Measurements from ENCODE around the gene PRKAR2A.
"Not testable (repeated sequence)": the region's sequence is repeated elsewhere in the genome, so short reads cannot be mapped to it uniquely, and the experiment has no call there.

The PRKAR2A gene

GRCh38 chr3:48778565-48778964 lies 69.1 kb downstream of the PRKAR2A start:
- not testable (repeated sequence) for DNase-seq (ENCODE audit: low read depth in 2 of 2)

GRCh38 chr3:48776854-48777253 lies 70.8 kb downstream of the PRKAR2A start:
- no peak for DNase-seq (ENCODE audit: low read depth in 2 of 2)

DNA sequence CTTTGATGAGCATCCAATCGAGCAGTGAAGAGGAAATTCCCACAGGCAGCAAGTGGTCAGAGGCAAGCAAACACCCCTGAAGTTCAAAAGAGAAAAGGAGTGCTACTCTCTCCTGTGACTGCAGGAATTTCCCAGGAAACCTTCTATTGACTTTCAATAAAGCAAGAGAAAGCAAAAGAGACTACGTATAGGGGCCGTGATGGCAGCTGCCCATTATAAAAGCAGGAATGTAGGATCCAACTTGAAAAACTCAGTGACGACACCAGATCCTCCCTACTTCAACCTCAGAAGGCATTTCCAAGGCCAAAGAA lies 77.5 kb downstream of the PRKAR2A start:
- DNase-seq (ENCODE audit: low read depth in 2 of 2), result no peak

GRCh38 chr3:48765376-48765775 lies 82.3 kb downstream of the PRKAR2A start:
- DNase-seq (ENCODE audit: low read depth in 2 of 2), result no peak

DNA sequence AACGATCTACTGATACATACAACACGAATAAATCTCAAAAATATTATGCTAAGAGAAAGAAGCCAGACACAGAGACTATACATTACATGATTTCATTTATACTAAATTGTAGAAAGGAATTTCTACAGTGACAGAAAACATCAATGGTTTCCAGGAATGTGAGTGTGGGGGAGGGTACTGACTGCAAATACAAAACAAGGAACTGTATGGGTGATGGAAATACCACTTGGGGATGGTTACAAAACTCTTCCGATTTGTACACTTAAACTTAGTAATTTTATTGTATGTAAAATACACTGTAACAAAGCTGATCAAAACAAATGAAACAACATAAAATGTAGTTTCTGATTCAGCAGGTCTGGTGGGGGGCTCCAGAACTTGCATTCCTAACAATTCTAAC lies 84.9 kb downstream of the PRKAR2A start:
- DNase-seq (ENCODE audit: low read depth in 2 of 2), result no peak

DNA sequence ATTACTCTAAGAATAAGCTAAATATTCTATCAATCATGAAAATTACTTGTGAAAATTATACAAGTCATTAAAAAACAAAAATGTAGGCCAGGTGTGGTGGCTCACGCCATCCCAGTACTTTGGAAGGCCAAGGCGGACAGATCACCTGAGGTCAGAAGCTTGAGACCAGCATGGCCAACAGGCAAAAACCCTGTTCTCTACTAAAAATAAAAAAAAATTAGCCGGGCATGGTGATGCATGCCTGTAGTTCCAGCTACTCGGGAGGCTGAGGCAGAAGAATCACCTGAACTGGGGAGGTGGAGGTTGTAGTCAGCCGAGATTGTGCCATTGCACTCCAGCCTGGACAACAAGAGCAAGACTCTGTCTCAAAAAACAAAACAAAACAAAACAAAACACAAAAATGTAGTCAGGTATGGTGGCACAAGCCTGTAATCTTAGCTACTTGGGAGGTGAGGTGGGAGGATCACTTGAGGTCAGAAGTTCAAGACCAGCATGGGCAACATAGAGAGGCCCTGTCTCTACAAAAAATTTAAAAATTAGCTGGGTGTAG lies 87.6 kb downstream of the PRKAR2A start:
- not testable (repeated sequence) for DNase-seq (ENCODE audit: low read depth in 2 of 2)

GRCh38 chr3:48759531-48759930 lies 88.1 kb downstream of the PRKAR2A start:
- not testable (repeated sequence) for DNase-seq (ENCODE audit: low read depth in 2 of 2)

DNA sequence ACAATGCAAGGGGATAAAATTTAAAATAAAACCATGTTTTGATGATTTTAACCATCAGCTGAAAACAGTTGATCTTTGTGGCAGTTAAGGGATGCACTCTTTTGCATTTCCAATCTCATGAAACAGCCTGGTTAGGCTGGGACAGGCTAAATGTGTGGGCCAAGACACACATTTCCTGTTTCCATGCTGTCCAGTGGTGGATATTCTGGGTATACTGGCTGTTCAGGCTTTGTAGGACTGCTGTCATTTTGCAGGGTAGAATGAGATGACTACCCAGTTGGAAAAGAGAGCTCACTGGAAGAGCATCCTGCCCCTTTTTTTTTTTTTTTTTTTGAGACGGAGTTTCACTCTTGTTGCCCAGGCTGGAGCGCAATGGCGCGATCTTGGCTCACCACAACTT lies 88.6 kb downstream of the PRKAR2A start:
- DNase-seq (ENCODE audit: low read depth in 2 of 2), result no peak

DNA sequence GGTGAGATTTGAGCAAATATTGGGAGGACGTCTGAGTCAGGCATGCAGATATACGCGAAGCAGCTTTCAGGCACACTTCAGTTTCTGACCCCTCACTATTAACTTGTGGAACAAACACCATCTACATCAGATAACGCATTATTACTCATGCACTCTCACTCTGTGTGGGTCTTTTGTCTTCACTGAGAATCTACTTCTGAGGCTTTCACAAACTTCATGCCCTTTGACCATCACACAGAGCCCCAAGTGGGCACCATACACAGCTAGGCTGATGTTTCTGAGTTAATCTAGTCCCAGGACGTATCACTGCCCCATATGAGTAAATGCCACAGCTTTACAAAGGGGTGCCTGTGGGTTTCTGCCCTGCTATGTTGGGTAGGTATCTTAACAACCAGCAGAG lies 91.0 kb downstream of the PRKAR2A start:
- DNase-seq (ENCODE audit: low read depth in 2 of 2), result no peak

DNA sequence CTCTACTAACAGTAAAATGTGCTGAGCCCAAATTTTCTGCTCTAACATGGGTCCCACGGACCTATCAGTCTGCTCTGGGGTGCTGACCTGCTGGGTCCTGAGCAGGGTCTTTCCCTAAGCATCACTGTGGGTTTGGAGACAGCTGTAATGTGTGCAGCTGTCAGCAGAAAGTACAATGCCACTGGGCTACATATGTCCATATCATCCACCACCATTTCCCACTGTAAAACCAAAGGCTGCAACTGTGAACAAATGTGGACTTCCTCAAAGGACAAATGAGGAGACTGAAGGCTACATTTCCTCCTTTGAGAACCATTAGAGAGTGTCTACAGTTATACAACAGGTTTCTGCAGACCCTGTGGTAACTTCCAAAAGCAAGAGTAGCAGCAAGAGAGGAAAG lies 96.8 kb downstream of the PRKAR2A start:
- no peak for DNase-seq (ENCODE audit: low read depth in 2 of 2)

GRCh38 chr3:48748754-48749153 lies 98.9 kb downstream of the PRKAR2A start:
- no peak for DNase-seq (ENCODE audit: low read depth in 2 of 2)

DNA sequence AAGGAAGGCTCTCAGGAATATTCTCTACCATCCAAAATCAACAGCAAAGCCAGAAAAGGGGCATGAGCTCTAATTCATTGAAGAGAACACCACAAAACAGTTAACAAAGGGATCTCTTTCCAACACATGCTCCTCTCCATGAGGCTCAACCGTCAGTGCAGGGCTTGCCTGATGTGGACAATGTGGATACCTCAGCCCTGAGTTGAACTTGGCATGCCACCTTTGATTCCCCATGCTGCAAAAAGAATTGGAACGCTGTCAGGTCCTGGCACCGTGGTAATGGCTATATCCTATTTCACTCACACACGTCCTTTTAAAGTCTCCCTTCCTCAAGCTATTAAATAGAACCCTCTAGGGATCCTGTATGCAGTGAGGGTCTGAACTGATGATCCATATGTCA lies 100.0 kb downstream of the PRKAR2A start:
- DNase-seq (ENCODE audit: low read depth in 2 of 2), result no peak

DNA sequence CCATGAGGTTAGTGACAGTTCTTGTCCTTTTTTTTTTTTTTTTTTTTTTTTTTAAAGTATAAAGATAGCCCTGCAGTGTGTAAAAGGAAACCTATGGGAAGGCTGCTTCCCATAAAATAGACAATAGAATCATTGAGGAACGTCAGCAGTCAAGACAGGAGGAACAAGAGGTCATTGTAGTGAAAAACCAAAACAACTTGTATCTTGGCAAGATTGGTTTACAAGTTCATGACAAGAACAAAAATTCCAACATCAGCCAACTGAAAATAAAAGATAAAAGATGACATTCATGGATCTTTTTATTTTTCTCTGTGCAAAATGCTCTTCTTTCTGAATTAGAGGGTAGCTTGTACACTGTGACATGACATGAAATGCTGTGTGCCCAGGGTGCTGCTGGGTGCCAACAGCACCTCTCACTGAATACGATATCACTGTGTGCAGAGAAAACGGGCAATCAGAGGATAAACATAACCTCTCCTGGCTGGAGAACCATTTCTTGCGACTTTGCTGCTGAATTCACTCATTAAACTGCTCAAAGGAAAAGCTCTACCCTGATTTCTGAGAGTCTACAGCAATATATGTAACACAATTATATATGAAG lies 100.6 kb downstream of the PRKAR2A start:
- DNase-seq (ENCODE audit: low read depth in 2 of 2), result no peak

DNA sequence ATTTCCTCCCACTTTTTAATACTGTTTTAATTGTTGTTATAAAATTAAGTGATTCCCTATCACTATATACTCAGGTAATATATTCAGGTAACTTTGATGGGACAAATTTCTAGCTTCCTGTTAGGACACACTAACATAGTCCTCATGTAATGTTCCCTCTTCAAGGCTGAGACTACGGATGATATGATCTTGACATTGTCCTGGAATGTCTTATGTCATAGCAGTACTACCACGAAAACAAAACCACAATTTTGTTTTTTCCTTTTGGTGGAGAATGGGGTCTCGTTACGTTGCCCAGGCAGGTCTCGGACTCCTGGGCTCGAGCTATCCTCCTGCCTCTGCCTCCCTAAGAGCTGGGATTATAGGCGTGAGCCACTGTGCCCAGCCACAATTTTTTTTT lies 103.9 kb downstream of the PRKAR2A start:
- DNase-seq (ENCODE audit: low read depth in 2 of 2), result no peak

DNA sequence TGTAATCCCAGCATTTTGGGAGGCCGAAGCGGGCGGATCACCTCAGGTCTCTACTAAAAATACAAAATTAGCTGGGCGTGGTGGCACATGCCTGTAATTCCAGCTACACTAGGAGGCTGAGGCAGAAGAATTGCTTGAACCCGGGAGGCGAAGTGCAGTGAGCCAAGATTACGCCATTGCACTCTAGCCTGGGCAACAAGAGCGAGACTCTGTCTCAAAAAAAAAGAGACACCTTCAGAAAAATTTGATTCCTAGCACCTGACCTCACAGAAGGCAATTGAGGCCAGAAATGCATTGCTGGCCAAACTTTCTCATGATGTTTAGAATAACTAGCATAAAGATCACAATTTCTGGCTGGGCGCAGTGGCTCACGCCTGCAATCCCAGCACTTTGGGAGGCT lies 106.4 kb downstream of the PRKAR2A start:
- not testable (repeated sequence) for DNase-seq (ENCODE audit: low read depth in 2 of 2)

- peak in 1 of 2 donors; percentile 6 for DNase-seq (ENCODE audit: low read depth in 2 of 2)
Observed at GRCh38 chr3:48739955-48740823, 107.5 kb downstream of the PRKAR2A start.

DNA sequence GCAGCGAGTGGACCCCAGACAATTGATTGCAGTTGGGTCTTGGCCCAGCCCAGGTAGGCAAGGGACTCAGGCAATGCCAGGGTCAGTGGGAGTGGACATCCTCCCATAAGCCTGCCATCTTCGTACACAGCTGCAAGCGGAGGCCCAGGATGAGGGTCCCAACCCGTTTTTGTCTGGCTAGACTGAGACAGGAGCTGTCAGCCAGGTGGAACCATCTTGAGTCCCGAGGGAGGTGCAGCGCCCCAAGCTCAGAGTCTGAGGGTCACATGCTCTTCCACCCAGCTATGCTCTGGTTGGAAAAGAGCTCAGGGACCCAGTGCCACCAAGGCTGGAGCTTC lies 108.1 kb downstream of the PRKAR2A start:
- no peak for DNase-seq (ENCODE audit: low read depth in 2 of 2)

DNA sequence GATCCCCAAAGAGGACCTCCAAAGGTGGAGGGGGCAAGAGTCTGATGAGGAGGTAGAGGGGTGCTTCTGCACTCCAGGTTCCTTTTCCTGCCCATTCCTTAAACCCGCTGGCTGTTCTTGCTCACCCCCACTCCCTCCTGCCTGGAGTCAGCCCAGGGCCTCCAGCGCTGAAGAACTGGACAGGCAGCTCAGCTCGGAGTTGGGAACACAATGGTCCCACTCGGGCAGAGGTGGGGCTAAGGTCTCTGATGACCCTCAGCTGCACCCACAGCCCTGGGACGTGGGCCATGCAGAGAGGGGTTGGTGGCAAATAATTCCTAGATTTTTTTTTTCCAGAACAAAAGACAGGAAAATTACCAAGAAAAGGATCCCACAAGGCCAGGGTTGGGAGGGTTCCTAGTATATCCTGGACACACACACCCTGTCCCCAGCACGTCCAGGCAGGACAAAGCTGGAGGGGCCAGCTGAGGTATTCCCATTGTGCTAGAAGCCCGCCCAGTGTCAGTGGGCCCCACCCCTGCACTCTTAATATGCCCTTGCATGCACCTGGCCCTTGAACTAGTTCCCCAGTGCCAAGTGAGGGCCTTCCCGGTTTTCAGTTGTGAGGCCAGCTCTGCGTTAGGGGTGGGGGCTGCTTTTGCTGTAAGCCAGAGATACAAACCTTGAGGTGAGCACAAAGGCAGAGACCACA lies 108.6 kb downstream of the PRKAR2A start:
- DNase-seq (ENCODE audit: low read depth in 2 of 2), result no peak

DNA sequence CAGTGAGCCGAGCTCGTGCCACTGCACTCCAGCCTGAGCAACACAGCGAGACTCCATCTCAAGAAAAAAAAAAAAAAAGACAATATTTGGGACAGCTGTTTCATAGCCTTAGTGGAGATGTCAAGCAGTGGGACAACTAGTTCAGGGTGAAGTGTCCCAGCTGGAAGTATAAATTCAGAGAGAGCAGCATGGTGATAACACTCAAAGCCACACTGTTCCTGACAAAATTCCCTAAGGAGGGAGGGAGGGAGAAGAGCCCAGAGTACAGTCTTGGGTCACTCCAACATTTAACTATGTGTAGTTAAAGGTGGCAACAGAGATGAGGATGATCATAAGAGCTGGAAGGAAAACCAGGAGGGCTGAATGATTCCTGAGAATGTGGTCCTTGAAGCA lies 109.5 kb downstream of the PRKAR2A start:
- no peak for DNase-seq (ENCODE audit: low read depth in 2 of 2)

DNA sequence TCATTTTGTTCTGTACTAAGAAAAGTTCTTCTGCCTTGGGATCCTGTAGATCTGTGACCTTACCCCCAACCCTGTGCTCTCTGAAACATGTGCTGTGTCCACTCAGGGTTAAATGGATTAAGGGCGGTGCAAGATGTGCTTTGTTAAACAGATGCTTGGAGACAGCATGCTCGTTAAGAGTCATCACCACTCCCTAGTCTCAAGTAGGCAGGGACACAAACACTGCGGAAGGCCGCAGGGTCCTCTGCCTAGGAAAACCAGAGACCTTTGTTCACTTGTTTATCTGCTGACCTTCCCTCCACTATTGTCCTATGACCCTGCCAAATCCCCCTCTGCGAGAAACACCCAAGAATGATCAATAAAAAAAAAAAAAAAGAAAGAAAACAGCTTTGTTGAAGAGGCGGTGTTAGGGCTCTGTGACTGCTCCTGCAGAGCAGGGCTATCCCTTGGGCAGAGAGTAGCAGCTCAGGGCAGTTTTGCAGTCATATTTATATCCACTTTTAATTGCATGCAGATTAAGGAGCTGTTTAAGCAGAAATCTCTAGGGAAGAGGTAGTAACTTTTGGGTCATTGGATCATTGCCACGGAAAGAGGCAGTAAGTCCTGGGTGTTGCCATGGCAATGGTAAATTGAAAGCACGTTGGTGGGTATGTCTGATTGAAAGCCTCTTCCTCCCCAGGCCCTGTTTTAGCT lies 112.5 kb downstream of the PRKAR2A start:
- DNase-seq (ENCODE audit: low read depth in 2 of 2), result not testable (repeated sequence)

DNA sequence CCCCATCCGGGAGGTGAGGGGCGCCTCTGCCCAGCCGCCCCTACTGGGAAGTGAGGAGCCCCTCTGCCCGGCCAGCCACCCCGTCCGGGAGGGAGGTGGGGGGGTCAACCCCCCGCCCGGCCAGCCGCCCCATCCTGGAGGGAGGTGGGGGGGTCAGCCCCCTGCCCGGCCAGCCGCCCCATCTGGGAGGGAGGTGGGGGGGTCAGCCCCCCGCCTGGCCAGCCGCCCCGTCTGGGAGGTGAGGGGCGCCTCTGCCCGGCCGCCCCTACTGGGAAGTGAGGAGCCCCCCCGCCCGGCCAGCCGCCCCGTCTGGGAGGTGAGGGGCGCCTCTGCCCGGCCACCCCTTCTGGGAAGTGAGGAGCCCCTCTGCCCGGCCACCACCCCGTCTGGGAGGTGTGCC lies 113.1 kb downstream of the PRKAR2A start:
- not testable (repeated sequence) for DNase-seq (ENCODE audit: low read depth in 2 of 2)
